ENCODE data around the gene TRMT1.

Gene TRMT1

GRCh38 chr19:13057147-13057572 lies 59.4 kb downstream of the TRMT1 start:
- no peak for DNase-seq

GRCh38 chr19:13056052-13056660 lies 60.4 kb downstream of the TRMT1 start:
- no peak for DNase-seq

GRCh38 chr19:13055213-13056051 lies 61.1 kb downstream of the TRMT1 start:
- peak in 15 of 56 donors; percentile 22 to 56 (median 42) for DNase-seq

All from amygdala (tissue), 56 donors.